Activated T-cell treated with anti-CD3 and anti-CD28 coated beads for 1 hour (primary cell): ENCODE measurements around the gene TP73.

Experiments
- DNase-seq: peaks from one replicate; pipeline ENCODE4 v3.0.0-alpha.2; 2020; ENCODE audit warnings: low read depth

TP73 gene

GRCh38 chr1:3653286-3653618 is 936 bp downstream of the TP73 start:
- no peak for DNase-seq

GRCh38 chr1:3654549-3655281 is 2.4 kb downstream of the TP73 start:
- no peak for DNase-seq

- DNase-seq, result no peak
These were observed 4.3 kb downstream of the TP73 start for GRCh38 chr1:3656450-3657095.

- no peak for DNase-seq
These were observed 4.8 kb downstream of the TP73 start for GRCh38 chr1:3657096-3657475.

- DNase-seq, result no peak
These were observed 5.4 kb downstream of the TP73 start for GRCh38 chr1:3657578-3658230.

- DNase-seq, result no peak
These were observed 5.9 kb downstream of the TP73 start for GRCh38 chr1:3658231-3658615.

GRCh38 chr1:3659093-3659492 is 6.8 kb downstream of the TP73 start:
- DNase-seq, result no peak

GRCh38 chr1:3660704-3661103 is 8.4 kb downstream of the TP73 start:
- DNase-seq, result no peak

- no peak for DNase-seq
These were observed 9.3 kb downstream of the TP73 start for GRCh38 chr1:3661631-3662030.

- DNase-seq, result no peak
These were observed 9.9 kb downstream of the TP73 start for GRCh38 chr1:3662080-3662671.

GRCh38 chr1:3663999-3664699 is 11.8 kb downstream of the TP73 start:
- DNase-seq, result no peak

GRCh38 chr1:3664700-3665375 is 12.5 kb downstream of the TP73 start:
- no peak for DNase-seq

- no peak for DNase-seq
These were observed 15.8 kb downstream of the TP73 start for GRCh38 chr1:3668148-3668547.

GRCh38 chr1:3668585-3669300 is 16.4 kb downstream of the TP73 start:
- no peak for DNase-seq

- DNase-seq, result no peak
These were observed 17.1 kb downstream of the TP73 start for GRCh38 chr1:3669421-3669821.

GRCh38 chr1:3669971-3670431 is 17.7 kb downstream of the TP73 start:
- DNase-seq, result no peak

- no peak for DNase-seq
These were observed 18.5 kb downstream of the TP73 start for GRCh38 chr1:3670823-3671265.

GRCh38 chr1:3671371-3672180 is 19.3 kb downstream of the TP73 start:
- no peak for DNase-seq

- DNase-seq, result no peak
These were observed 20.1 kb downstream of the TP73 start for GRCh38 chr1:3672231-3672970.

GRCh38 chr1:3672971-3673361 is 20.6 kb downstream of the TP73 start:
- no peak for DNase-seq
